GM18499 (cell line): ENCODE results near the gene SLC5A12.

Source experiments
- ATAC-seq: cut with Tn5 transposase; IDR thresholded peaks from one replicate; pipeline ENCODE4 v1.9.1; 2021; ENCODE audit warnings: moderate number of reproducible peaks; ENCODE audit not compliant: insufficient read depth, unreplicated experiment

The SLC5A12 gene

DNA sequence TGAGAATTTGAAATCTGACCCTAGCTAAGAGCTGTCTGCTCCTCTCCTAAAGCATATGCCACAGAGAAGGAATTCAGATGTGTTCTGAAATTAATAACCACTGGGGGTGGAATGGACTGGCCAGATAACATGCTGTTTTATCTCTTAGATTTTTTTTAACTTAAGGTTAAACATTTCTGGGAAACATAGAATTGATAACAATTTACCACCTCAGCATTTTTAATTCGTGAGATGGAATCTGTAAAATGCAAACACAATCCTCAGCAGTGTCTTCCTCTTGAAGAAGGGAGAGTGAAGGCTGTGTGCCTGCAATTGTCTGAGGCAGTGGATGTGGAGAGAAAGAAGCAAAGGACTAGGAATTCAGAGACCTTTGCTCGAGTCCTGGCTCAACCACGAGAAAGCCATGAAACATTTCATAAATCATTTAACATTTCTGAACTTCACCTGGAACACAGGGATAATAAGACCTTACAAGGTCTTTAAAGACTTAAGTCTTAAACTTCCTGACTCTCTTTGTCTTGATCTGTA is at the start of gene SLC5A12:
TSS of gene SLC5A12 (minus strand) at position 113 of the 528 bp plus-strand sequence. CDS start 346 bp downstream, outside the sequence.
- ATAC-seq = no peak

DNA sequence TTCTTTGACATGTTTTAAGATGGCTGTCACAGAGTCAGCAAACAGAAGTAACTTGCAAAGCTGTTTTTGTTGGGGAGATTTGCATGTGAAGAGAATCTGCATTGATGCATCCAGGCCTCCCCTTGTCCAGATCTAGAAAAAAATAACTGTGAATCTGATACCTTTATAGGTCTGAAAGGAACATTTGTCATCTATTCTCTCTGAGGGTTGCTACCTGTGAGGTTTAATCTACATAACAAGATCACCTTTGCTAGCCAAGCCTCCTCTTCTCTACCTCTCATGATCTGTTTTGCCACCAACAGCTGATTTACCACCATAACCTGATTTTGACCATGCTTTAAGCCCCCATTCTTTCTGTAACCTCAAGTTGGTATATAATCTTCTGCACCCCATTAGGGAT is 47.2 kb upstream of the SLC5A12 start:
- no peak for ATAC-seq

DNA sequence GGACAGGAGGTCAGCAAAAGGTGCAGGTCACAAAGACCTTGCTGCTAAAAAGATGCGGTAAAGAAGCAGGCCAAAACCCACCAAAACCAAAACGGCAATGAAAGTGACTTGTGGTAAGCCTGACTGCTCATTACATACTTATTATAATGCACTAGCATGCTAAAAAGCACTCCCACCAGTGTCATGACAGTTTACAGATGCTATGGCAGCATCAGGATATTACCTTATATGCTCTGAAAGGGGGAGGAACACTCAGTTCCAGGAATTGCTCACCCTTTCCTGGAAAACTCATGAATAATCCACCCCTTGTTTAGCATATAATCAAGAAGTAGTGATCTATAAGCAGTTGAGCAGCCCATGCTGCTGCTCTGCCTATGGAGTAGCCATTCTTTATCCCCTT is 45.2 kb upstream of the SLC5A12 start:
- no peak for ATAC-seq

DNA sequence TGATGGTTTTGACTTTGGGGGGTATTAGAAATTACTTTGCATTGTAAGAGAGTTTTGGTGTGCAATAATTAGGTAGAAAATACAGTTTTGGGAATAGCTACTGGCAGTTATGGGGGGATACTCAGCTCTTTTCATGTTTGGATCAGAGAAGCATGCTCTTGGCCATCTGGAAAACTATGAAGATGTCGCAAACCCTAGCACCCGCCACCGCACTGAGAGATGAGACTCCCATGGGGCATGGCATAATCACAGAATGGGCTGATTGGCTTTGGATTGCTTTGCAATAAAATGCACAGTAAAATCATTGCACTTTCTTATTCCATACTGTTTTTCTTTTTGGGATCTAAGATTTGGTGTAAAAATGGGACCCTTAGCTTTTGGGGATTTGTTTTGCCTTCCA is 43.5 kb upstream of the SLC5A12 start:
- no peak for ATAC-seq

DNA sequence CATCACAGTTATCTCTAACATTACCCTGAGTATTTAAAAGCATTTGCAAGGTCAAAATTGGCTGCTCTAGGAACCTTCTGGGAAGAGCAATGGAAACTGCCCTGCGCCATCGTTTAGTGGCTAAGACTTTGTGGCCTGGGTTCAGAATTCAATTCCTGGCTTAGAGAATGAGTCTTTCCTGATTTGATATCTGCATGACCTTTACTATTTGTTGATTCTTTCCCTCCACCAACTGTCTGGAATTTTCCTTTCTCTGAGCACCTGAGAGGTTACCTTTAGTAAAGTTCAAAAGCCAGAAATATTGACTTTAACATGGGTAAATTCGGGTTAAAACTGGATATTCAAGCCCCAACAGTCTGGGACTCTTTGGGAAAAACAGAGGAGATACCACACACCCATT is 43.0 kb upstream of the SLC5A12 start:
- ATAC-seq = no peak

DNA sequence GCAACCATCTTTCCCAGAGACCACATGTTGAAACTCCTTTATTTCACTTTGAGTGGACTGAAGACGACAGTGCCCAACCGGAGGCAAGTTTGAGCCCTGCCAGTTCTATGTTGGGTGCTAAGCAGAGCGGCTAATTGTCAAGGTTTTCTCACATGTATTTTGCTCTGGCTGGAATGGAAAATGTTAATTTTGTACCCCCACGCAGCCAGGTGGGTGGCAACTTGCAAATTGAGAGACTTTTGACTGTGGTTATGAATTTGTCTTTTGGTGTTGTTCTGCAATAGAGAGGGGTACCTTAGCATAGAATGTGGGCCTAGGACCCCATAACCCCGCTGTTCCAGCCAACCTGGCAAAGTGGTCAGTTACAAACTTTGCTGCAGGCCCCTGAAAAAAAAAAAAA is 42.5 kb upstream of the SLC5A12 start:
- ATAC-seq = no peak

DNA sequence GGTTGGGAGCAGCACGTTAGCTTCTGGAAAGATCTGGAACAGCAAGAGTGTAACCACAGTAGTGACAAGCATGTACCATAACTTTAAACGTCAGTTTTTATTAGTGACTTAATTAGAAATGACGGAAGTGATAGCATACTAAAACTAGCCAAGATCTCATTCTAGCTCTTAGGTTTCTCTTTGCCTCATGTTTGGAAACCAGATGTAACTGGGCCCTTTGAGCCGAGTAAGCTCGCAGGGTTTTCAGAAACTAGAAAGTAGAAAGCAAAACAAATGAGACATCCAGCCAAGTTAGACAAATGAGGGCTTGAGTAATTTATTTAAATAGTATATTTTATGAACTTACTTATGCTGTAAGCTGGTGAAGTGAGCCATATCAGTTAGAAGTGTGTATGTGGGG is 40.2 kb upstream of the SLC5A12 start:
- no peak for ATAC-seq

- ATAC-seq = no peak
Measured at GRCh38 chr11:26761361-26761809, 39.5 kb upstream of the SLC5A12 start.

GRCh38 chr11:26757995-26758394 is 36.1 kb upstream of the SLC5A12 start:
- no peak for ATAC-seq

GRCh38 chr11:26755762-26756161 is 33.9 kb upstream of the SLC5A12 start:
- no peak for ATAC-seq

GRCh38 chr11:26753723-26754504 is 32.1 kb upstream of the SLC5A12 start:
- ATAC-seq = peak; percentile 67

- no peak for ATAC-seq
Measured at GRCh38 chr11:26749927-26750326, 28.1 kb upstream of the SLC5A12 start.

DNA sequence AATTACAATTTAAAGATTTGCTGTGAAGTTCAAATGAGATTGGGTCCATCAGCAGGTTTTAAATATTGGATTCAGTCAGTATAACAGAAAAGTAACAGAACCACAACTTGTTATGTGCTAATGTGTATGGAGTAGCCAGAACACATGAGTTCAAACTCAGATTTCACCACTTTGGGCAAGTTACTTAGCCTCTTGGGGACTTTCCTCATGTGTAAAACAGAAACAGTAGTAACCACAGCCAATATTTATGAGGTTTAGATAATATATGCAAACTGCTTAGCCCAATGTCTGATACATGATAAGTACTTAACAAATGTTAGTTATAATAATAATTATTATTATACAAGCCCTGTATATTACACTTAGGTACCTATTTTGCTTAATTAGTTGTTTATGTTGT is 21.8 kb upstream of the SLC5A12 start:
- ATAC-seq = no peak

- ATAC-seq = no peak
Measured at GRCh38 chr11:26742966-26743365, 21.1 kb upstream of the SLC5A12 start.

GRCh38 chr11:26741036-26741435 is 19.2 kb upstream of the SLC5A12 start:
- no peak for ATAC-seq

- no peak for ATAC-seq
Measured at GRCh38 chr11:26739366-26740073, 17.7 kb upstream of the SLC5A12 start.

- no peak for ATAC-seq
Measured at GRCh38 chr11:26734691-26735090, 12.8 kb upstream of the SLC5A12 start.

DNA sequence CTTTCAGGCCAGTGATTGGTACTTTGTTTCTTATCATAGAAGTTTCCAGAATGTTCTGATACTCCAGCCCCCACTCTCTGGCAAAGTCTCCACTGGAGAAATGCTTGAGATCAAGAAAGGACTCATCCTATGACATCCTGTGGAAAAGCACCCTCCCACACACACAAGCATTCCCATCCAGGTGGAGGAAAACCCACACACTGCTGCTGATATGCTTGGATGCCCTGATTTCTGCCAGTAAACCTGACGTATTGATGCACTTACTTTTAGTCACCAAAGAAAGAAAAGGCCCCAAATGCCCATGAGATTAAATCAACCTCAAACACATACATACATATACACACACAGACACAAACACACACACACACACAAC is 9.2 kb upstream of the SLC5A12 start:
- ATAC-seq = no peak

DNA sequence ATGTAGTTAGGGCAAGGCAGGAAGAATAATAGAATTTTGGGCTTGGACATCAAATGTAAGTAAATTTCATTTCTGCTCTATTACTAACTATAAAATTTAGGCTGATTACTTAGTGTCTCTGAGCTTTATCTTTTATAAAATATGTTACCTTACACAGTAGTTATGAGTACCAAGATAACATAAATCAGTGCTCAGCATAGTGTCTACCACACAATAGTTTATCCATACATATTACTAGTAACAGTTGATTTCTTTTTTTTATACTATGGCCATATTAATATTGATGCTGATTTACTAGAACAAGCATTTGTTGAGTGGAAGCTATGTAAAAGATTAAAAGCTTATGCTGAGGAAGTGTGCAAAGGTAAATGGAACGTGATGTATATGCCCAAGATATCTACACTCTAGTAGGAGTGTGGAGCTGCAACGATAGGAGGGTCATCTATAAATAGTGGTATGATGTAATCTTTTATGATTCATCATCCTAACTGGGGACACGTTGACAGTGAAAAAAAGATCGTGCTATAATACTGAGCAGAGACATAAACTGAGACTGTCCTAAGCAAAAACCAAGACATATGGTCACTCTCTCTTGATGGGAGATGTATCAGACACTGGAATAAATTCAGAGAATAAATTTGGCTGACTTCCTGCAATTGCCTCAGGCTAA is 8.7 kb upstream of the SLC5A12 start:
- no peak for ATAC-seq

GRCh38 chr11:26729284-26729683 is 7.4 kb upstream of the SLC5A12 start:
- no peak for ATAC-seq

GRCh38 chr11:26726960-26727359 is 5.1 kb upstream of the SLC5A12 start:
- no peak for ATAC-seq
